GM12873 (cell line): ENCODE results near the gene MGP.

Source experiments
- CTCF ChIP-seq: IDR thresholded peaks from 2 replicates; pipeline ENCODE4 v1.5.1; 2012; ENCODE audit warnings: low read depth, mild to moderate bottlenecking, moderate library complexity, low read length, control low read depth; ENCODE audit not compliant: insufficient read depth; ENCODE audit errors: missing control alignments

Gene MGP

GRCh38 chr12:14913381-14913781, 27.7 kb upstream of the MGP start:
- TF ChIP-seq CTCF: no peak

- TF ChIP-seq CTCF: no peak
These were observed 25.5 kb upstream of the MGP start for GRCh38 chr12:14911131-14911530.

GRCh38 chr12:14910090-14910915, 24.6 kb upstream of the MGP start:
- no peak for TF ChIP-seq CTCF

GRCh38 chr12:14907953-14908352, 22.3 kb upstream of the MGP start:
- no peak for TF ChIP-seq CTCF

- no peak for TF ChIP-seq CTCF
These were observed 20.5 kb upstream of the MGP start for GRCh38 chr12:14906114-14906513.

- no peak for TF ChIP-seq CTCF
These were observed 19.8 kb upstream of the MGP start for GRCh38 chr12:14905269-14906004.

- no peak for TF ChIP-seq CTCF
These were observed 19.2 kb upstream of the MGP start for GRCh38 chr12:14904854-14905253.
